ENCODE measurements around the gene VPS25. TPM values are rescaled to one million over a fixed set of nuclear protein-coding genes. Genes with fewer than 3 reads are reported as not detected.
"Not testable (repeated sequence)": the region's sequence is repeated elsewhere in the genome, so short reads cannot be mapped to it uniquely, and the experiment has no call there.

VPS25 gene
- 10 to 100 TPM; 52.3 to 64.8 (median 61.2) TPM for polyA plus RNA-seq

DNA sequence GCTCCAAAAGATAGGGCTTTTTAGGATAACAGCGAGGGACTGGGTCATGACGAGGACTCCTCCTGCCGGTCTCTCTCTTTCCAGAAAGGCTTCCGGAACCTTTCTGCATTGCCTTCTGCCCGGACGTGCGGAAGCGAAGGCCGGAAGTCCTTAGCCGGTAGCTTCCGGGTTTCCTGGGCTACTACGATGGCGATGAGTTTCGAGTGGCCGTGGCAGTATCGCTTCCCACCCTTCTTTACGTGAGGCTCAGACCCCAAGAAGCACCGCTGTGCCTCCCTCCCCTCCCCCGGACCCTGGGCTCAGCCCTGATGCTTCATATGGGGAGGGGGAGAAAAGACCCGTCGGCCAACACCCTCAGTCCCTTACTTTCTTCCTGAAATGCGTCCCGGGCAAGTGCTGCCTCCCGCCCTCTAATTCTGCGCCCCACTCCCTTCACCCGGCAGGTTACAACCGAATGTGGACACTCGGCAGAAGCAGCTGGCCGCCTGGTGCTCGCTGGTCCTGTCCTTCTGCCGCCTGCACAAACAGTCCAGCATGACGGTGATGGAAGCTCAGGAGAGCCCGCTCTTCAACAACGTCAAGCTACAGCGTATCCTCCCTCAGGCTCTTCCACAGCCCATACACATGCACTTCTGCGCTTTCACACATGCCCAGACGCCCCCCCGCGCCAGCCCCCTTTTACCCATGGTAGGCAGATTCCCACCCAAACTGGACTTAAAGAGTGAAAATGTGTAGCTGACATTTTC is at the start of gene VPS25:
Gene VPS25, plus strand, starts transcription at position 160 of the 746 bp plus-strand sequence. Its CDS starts 27 bp downstream, at position 187.
- WGBS, 3 donors, result 1 to 2% (median 1%) methylated on average over 37 to 39 of the region's 39 CpGs
- no peak within 1 kb of the TSS for H3K27ac ChIP-seq (ENCODE audit: low read depth, low read length)

DNA sequence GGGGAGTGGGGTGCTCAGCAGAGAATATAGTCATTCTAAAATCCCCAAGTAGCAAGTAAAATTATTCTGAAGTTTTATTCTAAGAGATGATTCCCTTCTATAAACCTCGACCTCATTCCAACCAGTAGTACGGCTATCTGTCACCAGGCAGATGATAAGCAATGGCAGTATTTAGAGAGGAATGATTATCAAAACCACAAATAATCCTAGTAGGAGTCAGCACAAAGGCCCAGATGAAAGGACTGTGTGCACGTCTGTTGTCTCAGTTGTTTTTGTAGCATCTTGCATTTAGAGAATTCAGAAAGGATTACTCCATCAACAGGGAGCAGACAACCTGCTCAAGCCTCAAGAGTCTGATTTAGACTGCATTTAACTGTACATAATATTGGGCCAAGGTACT is 49.6 kb upstream of the VPS25 start:
- WGBS, 3 donors, result 76 to 86% (median 86%) methylated on average over 3 of the region's 3 CpGs
- H3K27ac ChIP-seq (ENCODE audit: low read depth, low read length), result no peak overlapping the region

DNA sequence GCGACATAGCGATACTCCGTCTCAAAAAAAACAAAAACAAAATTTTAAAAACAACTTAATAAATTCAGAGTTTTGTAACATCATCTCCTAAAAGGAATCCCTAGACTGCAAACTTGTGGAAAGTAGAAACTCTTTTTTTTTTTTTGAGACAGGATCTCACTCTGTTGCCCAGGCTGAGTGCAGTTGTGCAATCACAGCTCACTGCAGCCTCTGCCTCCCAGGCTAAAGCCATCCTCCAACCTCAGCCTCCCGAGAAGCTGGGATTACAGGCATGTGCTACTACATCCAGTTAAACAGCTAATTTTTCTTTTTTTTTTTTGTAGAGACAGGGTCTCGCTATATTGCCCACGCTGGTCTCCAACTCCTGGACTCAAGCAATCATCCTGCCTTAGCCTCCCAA is 48.1 kb upstream of the VPS25 start:
- WGBS, 3 donors, result 95 to 99% (median 98%) methylated on average over 6 of the region's 6 CpGs
- no peak overlapping the region for H3K27ac ChIP-seq (ENCODE audit: low read depth, low read length)

DNA sequence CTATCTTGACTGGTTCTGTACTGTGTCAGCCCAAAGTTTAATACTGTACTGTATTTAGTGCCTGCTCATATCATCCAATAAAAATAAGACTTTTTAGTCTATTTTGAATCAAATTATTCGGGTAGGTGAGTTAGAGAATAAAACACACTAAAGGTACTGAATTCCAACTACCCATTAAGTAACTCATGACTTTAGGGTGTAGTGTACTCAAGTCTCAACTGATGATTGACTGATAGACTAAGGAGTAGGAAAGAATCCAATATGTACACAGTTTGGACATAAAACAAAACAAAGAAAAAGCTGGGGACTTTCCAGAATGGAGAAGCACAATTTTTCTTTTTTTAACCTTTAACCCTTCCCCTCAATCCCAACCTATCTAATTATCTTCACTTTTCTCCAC is 32.5 kb upstream of the VPS25 start:
- WGBS, 3 donors, result 58 to 91% (median 83%) methylated on average over 1 of the region's 1 CpG
- no peak overlapping the region for H3K27ac ChIP-seq (ENCODE audit: low read depth, low read length)

DNA sequence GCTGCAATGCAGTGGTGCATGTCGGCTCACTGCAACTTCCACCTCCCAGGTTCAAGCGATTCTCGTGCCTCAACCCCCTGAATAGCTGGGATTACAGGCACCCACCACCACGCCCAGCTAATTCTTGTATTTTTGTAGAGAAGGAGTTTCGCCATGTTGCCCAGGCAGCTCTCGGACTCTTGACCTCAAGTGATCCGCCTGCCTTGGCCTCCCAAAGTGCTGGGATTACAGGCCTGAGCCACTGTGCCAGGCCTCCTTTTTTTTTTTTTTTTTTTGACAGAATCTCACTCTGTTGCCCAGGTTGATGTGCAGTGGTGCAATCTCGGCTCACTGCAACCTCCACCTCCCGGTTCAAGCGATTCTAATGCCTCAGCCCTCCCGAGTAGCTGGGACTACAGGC is 30.3 kb upstream of the VPS25 start:
- 88 to 91% (median 88%) methylated on average over 11 of the region's 11 CpGs for WGBS, 3 donors

DNA sequence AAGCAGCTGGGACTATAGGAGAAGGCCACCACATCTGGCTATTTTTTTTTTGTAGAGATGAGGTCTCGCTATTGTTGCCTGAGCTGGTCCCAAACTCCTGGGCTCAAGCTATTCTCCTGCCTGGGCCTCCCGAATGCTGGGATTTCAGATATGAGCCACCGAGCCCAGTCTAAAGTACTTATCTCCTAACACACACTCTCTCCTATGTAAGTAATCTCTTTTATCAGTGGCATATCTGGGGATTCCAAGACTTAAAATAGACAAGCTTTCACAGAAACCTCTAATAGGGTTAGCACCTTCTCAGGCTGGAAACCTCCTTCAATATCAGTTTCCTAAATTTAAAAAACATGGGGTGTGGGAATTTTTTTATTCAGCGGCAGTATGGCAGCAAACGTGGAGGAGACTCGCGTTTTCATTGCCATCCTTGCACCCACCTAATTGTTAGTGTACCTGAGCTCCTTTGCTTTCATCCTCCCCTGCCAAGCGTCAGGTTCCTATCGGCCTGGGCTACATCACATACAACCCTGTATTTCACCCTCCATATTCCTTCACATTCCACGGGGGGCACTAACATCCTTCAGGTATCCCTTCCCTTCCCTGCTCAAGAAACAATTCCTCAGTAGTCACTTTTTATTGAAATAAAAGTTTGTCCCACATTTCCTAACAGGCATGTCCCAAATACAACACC is 29.5 kb upstream of the VPS25 start:
- H3K27ac ChIP-seq (ENCODE audit: low read depth, low read length), result no peak overlapping the region
- WGBS, 3 donors, result 47 to 50% (median 47%) methylated on average over 10 of the region's 10 CpGs

More for the DNA sequence above, 30.3 kb upstream of the VPS25 start:
- H3K27ac ChIP-seq (ENCODE audit: low read depth, low read length), result not testable (repeated sequence)

DNA sequence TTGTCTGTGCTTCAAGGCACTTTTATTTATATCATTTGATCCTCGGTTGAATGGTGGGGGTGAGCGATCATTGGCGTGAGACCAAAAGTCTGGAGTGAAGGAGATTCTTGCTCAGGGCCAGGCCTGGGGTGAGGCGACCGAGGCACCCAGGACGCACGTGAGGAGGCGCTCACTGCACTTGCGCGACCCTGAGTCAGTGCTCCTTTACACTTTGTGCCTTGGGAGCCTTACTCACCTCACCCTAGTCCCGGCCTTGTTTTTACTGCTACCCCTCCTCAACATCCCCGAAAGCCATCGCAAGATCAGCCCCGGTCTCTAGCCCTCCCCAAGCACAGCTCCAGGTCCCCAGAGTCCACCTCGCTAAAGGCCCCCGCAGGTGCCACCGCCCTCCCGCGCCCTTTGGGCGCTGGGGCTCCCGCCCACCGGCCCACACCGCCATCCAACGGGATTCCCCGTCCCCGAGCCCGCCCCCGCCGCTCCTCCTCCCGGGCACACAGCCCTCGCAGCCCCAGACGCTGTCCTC is 28.9 kb upstream of the VPS25 start:
- peak overlapping the region; percentile 65 for H3K27ac ChIP-seq (ENCODE audit: low read depth, low read length)
- WGBS, 3 donors, result 0 to 1% (median 0%) methylated on average over 32 of the region's 32 CpGs

DNA sequence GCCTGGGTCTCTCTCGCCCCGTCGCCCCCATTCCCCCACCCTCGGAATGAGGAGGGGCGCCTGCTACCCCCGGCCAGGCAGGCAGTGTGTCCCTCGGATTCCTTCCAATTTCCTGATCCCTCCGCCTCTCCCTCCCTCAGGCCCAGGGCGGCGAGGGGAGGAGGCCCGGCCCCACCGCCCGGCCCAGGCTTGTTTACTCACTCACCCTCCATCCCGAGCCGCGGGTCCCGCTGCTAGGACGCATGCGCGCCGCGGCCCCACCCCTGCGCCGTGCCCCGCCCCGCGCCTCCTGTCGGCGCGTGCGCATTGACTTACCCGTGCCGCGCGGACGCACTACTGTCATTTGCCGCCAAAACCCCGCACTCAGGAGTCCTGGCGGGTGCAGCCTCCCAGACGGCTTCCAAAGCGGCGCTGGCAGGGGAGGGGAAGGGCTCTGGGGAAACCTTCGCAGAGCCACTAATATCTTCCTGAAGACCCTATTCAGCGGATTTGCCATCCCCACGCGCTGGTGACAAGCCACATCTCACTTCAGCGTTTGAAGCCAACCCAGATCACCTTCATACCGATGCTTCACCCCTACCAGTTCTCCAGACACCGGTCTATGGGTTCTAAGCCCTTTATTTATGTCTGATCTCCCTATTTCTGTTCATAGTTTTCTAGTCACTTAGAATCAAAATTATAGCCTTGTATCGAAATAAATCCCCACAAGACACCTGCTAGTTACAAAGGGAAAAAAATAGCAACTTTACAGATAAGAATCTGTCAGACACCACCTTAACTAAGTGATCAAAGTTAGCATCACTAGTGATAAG is 28.2 kb upstream of the VPS25 start, which contains the start of gene EZH1:
Gene EZH1, minus strand, starts transcription at position 235 of the 812 bp plus-strand sequence. CDS start 16,099 bp downstream, outside the sequence.
- 5 to 6% (median 5%) methylated on average over 45 to 50 of the region's 50 CpGs for WGBS, 3 donors
- peak within 1 kb of the TSS; percentile 65 for H3K27ac ChIP-seq (ENCODE audit: low read depth, low read length)

DNA sequence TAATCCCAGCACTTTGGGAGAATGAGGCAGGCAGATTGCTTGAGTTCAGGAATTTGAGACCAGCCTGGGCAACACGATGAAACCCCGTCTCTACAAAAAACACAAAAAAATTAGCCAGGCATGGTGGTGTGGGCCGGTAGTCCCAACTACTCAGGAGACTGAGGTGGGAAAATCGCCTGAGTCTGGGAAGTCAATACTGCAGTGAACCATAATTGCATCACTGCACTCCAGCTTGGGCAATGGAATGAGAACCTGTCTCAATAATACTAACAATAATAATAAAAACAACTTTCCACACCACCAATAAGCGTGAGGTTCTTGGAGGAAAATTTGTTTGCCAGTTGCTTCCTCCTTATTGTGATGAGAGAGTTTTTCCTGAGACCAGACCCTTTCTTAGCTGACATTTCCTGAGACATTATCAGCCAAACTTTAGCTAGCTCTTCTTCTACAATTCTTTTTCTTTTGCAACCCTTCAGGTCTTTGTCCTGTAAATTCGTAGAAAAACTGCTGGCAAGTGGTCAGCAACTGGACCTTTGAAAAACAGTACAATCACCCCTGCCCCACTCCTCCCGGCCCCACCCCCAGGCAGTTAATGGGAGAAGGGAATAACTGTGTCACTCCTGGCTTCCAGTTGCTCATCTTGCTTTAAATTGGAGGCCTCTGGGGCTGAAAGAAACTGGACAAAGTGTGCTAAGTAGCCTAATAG is 24.9 kb upstream of the VPS25 start:
- 53 to 57% (median 53%) methylated on average over 7 of the region's 7 CpGs for WGBS, 3 donors

DNA sequence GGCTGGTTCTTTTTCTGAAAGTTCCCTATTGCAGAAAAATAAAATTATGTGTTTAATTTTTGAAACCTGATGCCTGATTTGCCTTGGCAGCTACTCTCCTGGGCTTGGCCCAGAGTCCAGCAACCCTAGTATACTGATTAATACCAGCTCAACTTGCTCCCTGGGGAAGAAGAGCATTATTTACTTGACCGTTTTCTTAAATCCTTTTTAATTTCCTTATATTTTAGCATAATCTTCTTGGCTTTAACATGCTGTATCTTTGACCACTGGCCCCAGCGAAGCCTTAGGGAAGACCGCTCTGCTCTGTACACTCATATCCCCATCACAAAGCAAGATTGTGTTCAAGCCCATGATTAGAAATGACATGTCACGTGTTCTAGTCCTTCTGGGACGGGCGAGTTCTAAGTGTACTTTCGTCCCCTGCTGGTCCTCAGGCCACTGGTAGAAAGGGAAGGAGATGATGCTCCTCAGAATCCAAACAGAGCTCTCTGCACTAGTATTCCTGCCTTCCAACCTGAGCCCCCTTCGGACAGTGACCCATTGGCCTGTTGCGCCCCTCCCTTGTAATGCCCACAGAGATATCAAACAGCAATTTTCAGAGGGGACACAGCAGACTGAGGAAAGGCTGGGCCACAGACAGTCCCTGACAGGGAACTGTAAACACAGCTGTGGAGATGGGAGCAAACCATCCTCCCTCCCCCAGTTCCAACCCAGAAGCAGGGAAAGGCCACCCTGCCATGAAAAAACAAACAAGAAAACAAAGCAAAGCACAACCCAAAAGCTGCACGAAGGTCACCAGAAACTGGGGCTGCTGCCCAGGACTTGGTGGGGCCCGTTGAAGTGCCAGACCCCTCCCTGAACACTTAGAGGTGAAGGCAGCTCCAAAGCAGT is 24.1 kb upstream of the VPS25 start:
- peak overlapping the region; percentile 35 for H3K27ac ChIP-seq (ENCODE audit: low read depth, low read length)
- 52 to 68% (median 57%) methylated on average over 11 of the region's 11 CpGs for WGBS, 3 donors

More for the DNA sequence above, 24.9 kb upstream of the VPS25 start:
- no peak overlapping the region for H3K27ac ChIP-seq (ENCODE audit: low read depth, low read length)

DNA sequence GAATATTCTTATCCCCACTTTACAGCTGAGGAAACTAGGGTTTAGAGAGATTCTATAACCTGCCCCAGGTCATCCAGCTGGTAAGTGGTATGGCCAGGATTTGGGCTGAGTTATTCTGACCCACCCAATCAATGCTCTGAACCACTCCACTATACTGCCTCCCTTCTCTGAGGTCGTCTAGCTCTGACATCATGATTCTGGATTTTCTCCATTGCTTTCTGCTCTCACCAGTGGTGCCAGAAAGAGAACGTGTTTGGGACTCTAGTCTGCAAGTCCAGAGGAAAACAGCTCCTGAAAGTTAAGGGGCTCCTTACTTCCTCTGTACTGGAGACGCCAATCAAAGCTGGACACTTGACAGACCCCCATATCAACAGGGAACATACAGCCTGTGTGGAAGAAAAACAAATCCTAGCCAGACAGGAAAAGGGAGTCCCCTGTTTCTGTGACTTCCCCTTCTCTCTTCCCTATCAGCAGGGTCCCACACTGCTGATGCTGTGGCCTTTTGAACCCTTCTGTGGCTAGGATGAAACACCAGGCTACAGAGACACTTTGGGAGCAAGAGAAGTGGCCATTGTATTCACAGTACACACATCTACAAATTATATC is 22.4 kb upstream of the VPS25 start:
- 12 to 31% (median 14%) methylated on average over 3 of the region's 3 CpGs for WGBS, 3 donors
- H3K27ac ChIP-seq (ENCODE audit: low read depth, low read length), result peak overlapping the region; percentile 40

DNA sequence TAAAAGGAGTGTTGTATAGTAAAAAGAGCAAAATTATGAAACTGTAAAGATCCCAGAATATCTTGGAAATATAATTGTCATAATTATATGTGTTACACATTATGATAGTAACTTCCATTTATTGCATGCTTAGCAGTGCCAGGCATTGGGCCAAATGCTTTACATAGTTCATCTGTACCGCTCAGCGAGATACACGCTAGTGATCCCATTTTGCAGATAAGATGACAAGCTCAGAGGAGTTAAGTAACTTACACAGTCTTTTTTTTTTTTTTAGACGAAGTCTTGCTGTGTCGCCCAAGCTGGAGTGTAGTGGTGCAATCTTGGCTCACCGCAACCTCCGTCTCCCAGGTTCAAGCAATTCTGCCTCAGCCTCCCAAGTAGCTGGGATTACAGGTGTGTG is 21.6 kb upstream of the VPS25 start:
- no peak overlapping the region for H3K27ac ChIP-seq (ENCODE audit: low read depth, low read length)
- 66 to 79% (median 72%) methylated on average over 7 of the region's 7 CpGs for WGBS, 3 donors

DNA sequence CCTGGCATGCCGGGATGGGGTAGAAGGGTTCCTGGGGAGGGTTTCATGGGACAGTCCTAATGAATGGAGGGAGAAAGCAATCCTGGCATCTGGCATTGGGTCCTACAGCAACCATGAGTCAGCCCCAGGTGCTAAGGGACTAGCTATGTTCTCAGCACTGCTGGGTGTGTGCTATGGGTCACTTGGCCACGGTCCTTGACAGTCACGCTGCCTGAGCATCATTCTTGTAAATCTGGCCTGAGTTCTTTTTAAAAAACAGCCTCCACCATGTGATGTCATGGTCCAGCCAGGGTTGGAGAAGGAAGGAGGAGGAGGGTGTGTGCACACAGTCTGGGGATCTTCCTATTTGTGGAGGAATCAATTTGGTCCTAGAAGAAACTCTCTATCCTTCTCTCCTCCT is 18.5 kb upstream of the VPS25 start:
- 58 to 72% (median 61%) methylated on average over 3 of the region's 3 CpGs for WGBS, 3 donors
- no peak overlapping the region for H3K27ac ChIP-seq (ENCODE audit: low read depth, low read length)

DNA sequence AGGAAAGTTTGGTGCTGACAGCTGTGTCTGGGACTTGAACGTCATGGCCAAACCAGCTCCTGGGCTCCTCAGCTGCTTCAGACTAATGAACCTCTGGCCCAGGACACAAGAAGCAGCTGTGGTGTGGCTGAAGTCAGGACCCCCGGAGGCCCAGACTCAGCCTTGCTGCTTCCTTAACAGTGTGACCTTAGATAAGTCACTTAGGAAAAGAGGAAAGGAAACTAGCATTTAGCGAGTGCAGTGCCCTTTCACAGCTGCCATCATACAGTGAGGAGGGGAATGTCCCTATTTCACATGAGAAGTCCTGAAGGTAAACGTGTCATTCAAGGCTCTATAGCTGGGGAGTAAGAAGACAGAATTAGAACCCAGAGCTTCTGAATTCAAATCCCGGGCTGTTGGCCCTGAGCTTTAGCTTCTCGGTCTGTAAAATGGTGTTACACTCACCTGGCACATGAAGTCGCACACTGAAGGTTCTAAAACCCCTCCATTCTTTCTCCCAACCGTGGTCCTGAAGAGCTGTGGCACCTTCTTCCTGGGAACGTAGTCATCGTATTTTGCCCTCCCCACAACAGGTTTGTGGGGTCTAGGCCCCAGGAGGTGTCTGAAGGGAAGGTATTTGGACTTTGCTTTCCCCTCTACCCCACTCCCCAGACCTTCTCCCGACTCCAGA is 13.1 kb upstream of the VPS25 start:
- 44 to 49% (median 48%) methylated on average over 11 of the region's 11 CpGs for WGBS, 3 donors
- no peak overlapping the region for H3K27ac ChIP-seq (ENCODE audit: low read depth, low read length)

DNA sequence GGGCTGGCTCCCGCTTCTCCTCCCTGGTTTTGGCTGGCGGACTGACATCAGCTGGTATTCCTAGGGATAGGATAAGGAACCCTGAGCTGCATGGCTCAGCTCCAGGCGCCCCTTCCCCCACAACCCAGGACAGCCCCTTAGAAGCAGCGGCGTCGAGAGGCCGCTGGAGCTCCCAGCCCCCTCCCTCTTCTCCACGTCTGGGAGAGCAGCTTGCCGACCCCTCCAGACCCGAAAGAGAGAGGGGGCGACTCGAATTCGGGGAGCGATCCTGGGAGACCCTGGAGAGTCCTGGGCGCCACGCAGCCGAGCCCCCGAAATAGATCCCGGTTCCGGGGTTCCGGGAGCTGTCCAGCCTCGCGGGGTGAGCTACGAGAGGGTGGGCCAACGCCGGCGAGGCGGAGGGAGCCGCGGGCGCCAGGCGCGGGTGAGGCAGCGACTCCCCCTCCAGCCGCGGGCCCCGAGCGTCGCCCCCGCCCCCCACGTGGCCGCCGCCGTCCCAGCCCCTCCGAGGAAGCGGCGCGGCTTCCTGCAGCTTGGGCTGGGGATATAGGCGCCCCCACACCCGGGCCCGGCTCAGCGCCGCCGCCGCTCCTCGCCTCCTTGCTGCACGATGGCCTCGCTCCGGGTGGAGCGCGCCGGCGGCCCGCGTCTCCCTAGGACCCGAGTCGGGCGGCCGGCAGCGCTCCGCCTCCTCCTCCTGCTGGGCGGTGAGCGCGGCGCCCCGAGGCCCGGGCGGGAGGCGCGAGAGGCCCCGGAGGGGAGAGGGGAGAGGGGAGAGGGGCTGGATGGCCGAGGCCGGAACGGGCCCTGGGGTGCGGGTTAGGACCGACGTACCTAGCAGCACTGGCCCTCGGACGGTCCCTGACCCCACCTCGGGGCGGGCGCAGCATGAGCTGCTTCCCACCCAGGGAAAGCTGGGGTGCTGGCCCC is 12.3 kb upstream of the VPS25 start, which contains the start of gene RAMP2:
Gene RAMP2, plus strand, starts transcription at position 576 of the 930 bp plus-strand sequence. Its CDS starts 35 bp downstream, at position 611.
- H3K27ac ChIP-seq (ENCODE audit: low read depth, low read length), result no peak within 1 kb of the TSS
- WGBS, 3 donors, result 2 to 4% (median 3%) methylated on average over 52 to 92 of the region's 92 CpGs
